Stimulated activated CD4-positive, alpha-beta T cell treated with anti-CD3 and anti-CD28 coated beads, Interleukin-2, amount 100 ng/mL, for 48 hours (primary cell): ENCODE data around the gene SPINT4.

Source experiments
- DNase-seq, 2 donors: peaks; one replicate each; pipeline ENCODE4 v3.0.0-alpha.2; 2020

Gene SPINT4

GRCh38 chr20:45765980-45766379 lies 43.8 kb downstream of the SPINT4 start:
- no peak for DNase-seq

- no peak for DNase-seq
Measured at GRCh38 chr20:45768479-45768878, 46.3 kb downstream of the SPINT4 start.

GRCh38 chr20:45771182-45771759 lies 49.1 kb downstream of the SPINT4 start:
- peak; percentile 76 to 80 for DNase-seq

GRCh38 chr20:45772693-45773092 lies 50.5 kb downstream of the SPINT4 start:
- no peak for DNase-seq

GRCh38 chr20:45774945-45775344 lies 52.8 kb downstream of the SPINT4 start:
- no peak for DNase-seq

- no peak for DNase-seq
Measured at GRCh38 chr20:45775411-45775810, 53.3 kb downstream of the SPINT4 start.
